Tibial nerve (tissue), 4 donors: Measurements from ENCODE around the gene NAA38.

ENCODE experiments used
- CTCF ChIP-seq, 5 experiments: fragments of 200-600 bp in 3 of 5; fragments of 450-650 bp in 2 of 5; sonication (generic) in 3 of 5; IDR thresholded peaks; one replicate each; pipeline ENCODE4 v1.5.1; 2016 to 2019; ENCODE audit warnings: antibody characterized with exemption in 5 of 5, mild to moderate bottlenecking in 3 of 5, moderate library complexity in 2 of 5
- EP300 ChIP-seq, 2 donors: sonication (generic); formaldehyde crosslinking; IDR thresholded peaks; one replicate each; pipeline ENCODE4 v1.6.1; 2017; ENCODE audit warnings: antibody characterized with exemption in 2 of 2, mild to moderate bottlenecking in 1 of 2
- POLR2A ChIP-seq, 2 donors: fragments of 450-650 bp; IDR thresholded peaks; one replicate each; pipeline ENCODE4 v1.6.1; 2017; ENCODE audit warnings: antibody characterized with exemption in 2 of 2, mild to moderate bottlenecking in 2 of 2, moderate library complexity in 2 of 2

GRCh38 chr17:7883781-7884386 is 26.5 kb upstream of the NAA38 start:
- TF ChIP-seq CTCF (IDR thresholded peaks at IDR 0.05) = no peak
- no peak for TF ChIP-seq EP300 (IDR thresholded peaks at IDR 0.05)
- no peak for TF ChIP-seq POLR2A (IDR thresholded peaks at IDR 0.05)
